Measurements from ENCODE around the gene SMAGP.
A peak's percentile ranks its signal among the peaks of the same experiment; 100 is the strongest.
"Not testable (repeated sequence)": the region's sequence is repeated elsewhere in the genome, so short reads cannot be mapped to it uniquely, and the experiment has no call there.

SMAGP gene

DNA sequence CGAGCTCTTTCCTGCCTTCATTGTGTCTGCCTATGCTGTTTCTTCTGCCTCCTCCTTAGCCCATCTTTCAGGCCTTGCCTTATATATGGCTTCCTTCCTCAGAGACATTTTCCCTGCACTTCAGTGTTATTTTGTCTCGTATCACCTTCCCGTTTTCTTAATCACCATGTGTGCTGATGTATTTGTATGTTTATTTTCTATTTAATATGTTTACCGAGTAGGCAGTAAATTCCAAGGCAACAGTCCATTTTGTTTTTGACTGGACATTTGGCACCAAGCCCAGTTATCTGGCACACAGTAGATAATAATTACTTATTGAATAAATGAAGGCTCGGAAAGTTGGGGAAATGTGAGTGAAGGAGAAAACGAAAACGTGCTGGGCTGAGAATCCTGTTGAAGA lies 47.8 kb downstream of the SMAGP start:
- DNase-seq = no peak

DNA sequence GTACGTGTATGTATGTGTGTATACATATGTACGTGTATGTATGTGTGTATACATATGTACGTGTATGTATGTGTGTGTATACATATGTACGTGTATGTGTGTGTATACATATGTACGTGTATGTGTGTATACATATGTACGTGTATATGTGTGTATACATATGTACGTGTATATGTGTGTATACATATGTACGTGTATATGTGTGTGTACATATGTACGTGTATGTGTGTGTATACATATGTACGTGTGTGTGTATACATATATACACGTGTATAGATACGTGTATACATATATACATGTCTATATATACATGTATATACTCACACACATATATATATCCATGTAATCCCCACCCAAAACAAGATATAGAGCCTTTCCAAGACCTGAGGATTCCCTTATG lies 50.4 kb downstream of the SMAGP start:
- DNase-seq = not testable (repeated sequence)

DNA sequence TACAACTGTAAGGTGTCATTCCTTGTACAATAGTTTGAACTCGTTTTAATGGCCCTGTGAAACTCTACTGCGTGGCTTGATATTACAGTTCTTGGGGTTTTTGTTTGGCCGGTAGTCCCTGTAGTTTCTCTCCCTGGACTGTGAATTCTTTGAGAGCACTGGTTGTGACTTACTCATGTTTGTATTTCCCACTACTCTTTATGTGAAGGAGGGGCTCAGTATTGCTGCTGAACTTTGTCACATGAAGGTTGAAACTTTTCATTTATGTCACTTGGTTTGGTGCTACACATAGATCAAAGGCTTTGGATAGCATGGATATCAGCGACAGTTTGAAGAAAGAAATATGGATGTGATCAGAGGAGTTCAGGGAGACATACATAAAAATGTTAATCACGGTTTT lies 50.9 kb downstream of the SMAGP start:
- DNase-seq = no peak

DNA sequence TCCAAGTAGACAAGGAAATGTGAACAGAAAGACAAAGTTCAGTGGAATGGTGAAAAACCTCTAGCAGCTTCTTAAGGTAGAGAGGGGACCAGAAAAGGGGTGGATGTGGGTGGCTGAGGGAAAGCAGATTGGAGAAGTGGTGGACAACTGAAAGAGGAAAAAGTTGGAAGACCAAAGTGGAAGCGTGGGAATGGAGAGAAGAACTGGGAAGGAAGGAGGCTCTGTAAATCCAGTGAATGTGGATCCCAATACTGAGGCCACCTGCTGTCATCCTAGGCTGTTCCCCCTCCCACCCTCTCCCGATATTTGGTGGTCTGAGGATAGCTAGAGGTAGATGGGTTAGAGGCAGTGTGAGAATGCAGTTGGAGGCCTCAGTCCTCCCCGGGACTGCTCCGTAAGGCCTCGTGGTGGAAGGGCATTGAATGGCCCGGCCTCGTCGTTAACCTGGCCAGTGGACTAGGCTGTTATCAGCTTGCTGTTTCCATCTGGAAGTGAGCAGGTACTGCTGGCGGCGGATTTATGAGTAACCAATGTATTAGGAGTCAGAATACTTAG lies 51.5 kb downstream of the SMAGP start:
- peak; percentile 21 for DNase-seq

DNA sequence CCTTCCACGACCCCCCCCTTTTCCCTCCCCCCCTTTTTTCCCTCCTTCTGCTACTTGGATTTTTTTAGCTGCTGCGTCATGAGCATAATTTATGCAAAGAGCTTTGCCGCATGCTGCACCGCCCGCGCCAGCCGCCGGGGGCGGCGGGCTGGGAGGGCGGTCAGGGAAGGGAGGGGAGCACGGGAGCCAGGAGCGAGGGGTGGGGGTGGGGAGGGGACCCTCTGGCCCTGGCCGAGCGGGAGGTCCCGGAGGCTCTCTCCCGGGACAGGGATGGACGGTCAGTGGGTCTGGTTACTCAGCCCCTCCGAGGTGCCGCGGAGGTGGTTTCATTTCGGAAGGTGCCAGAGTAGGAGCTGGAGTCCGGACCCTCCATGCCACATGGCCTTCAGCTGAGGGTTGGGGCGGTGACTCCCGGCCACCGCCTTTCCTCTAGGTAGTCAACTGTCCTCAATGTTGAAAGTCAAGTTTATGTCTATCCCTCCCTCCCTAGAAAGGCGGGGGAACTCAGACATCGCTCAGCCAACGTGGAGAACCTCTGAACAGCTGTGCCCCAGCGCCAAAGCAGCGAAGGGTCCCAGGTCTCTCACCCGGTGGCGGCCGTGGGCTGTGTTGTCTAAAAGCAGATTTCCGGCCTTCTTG lies 52.1 kb downstream of the SMAGP start, which contains the start of gene POU6F1:
Gene POU6F1, minus strand, starts transcription at position 95 of the 639 bp plus-strand sequence. CDS start 11,226 bp downstream, outside the sequence.
- DNase-seq = peak; percentile 72

DNA sequence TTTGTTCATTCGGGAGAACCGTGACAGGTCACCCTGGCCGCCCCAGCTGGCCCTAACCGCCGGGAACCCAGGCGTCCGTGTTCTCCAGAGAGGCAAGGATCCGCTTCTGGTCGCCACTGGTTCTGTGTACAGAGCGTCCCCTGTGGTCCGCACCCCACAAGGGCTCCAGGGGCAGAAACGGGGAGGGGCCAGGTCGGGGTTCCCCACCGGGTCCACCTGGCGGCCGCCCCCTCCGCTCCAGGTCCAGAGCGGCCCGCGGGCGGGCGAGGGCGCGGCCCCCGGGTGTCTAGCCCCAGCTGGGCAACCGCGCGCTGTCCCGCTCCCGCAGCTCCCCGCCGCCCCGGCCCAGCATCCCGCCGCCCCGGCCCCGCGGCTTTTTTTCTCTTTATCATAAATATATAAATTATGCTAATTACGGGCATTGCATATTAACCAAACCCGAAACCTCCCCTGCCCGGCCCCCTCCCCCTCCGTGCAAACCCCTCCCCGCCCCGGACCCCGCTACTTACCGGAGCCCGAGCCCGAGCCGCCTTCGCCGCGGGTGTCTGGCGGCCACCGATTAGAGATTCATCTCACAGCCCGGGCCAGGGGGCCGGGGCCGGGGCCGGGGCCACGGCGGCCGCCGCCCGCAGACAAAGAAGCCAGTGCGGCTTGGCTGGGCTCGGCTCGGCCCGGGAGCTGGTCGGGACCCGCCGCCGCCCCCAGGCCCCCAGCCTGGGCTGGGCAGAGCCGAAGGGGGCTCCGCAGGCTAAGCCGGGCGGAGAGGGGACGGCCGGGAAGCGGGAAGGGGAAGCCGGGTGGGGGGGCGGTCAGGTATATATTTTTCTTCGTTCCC lies 52.9 kb downstream of the SMAGP start:
- DNase-seq = no peak

DNA sequence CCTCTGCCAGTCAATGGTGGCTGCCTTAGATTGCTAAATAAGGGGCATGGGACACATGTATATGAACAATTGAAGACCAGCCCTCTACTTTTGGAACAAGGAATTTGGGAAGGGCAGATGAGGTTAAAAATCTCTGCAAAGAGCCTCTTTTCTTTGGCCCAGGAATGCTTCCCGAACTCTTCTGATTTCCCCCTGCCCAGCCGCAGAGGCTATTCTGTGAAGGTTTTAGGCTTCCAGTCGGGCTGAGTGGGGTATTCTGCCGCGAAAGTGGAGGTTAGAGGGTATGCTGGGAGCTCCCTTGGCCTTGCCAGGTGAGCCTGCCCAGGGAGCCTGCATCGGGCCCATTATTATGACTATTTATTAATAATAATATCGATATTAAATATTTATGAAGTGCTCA lies 53.6 kb downstream of the SMAGP start:
- DNase-seq = no peak

DNA sequence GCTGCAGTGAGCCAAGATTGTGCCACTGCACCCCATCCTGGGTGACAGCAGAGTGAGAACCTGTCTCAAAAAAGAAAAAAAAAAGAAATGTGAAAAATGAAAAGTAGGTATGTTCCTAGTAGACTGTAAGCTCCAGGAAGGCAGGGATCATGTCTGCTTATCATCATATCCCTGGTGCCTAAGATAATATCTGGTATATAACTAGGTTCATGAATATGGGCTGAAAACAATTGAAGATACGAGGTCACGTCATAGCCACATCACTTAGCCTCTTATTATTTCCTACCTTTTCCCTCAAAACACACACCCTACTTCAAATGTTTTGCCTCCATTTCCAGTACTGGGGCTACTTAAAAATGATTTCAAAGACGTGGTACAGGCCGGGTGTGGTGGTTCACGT lies 55.3 kb downstream of the SMAGP start:
- no peak for DNase-seq

DNA sequence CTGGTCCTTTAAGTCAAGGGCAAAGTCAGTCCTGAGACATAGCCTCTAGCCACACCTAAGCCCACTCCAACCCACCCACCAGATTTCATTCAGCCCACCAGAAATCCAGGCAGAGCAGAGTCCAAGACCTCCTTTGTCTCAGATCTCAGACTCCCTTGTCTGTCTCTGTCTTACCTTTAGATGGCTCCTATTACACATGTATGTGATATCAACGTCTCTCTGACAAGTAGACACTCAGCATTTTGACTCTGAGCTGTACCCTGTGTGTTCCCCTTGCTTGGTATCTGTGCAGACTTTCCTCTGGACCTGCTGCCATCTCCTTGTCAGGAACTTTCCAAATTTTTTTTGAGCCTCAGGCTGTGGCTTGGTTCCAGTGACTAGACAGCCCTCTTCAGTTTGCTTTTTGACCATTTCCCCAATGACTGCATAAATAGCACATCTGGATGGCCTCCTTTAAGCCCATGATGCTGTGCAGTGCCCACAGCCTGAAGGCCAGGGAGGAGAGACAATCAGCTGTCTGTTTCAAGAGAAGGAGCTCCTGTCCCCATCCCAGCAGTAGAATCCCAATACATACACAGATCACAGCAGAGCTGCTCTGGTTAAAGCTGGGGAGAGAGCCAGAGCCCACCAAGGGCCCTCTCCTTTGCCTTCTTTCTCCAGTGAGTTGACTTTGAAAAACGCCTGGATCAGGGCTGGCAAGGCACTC lies 59.4 kb downstream of the SMAGP start:
- no peak for DNase-seq

DNA sequence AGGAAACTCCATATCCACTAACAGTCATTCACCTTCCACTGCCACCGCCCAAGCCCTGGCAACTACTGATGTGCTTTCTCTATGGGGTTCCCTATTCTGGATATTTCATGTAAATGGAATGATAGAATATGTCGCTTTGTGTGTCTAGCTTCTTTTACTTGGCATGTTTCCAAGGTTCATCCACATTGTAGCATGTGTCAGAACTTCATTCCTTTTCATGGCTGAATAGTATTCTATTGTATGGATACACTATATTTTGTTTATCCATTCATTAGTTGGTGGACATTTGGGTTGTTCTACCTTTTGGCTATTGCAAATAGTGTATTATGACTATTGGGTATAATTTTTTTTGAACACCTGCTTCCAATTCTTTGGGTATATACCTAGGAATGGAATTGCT lies 61.0 kb downstream of the SMAGP start:
- DNase-seq = no peak

DNA sequence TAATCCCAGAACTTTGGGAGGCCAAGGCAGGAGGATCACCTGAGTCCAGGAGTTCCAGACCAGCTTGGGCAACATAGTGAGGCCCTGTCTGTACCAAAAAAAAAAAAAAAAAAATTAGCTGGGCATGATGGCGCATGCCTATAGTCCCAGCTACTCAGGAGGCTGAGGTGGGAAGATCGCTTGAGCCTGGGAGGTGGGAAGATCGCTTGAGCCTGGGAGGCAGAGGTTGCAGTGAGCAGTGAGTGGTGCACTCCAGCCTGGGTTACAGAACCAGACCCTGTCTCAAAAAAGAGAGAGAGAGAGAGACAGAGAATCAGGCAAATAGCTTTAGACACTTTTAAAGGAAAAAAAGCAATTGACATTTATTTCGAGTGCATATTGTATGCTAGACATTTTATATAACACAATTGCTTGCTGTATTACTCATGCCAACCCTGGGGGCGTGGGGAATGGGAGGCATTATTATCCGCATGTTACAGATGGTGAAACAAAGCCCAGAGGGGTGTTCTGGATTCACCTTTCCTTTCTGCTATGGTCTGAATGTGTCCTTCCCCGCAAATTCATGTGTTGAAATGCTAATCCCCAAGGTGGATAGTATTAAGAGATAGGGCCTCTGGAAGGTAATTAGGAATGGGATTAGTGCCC lies 62.1 kb downstream of the SMAGP start:
- DNase-seq = no peak

DNA sequence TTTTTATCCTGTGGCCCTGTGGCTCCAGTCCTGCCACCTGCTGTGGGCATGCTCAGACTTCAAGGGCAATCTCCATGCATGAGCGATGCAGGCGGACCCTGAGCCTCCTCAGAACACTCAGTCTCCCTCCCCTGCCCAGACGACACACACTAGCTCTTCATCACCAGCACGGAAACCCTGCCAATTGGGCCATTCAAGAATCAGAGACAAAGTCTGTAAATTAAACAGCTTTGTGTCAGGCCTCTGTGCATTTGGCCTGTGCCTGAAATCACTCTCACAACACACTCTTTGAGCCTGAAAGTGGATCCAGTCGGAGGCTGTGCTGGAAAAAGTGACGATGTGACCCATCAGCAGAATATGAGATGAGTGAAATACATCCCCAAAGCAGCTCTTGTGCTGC lies 64.9 kb downstream of the SMAGP start:
- DNase-seq = no peak

DNA sequence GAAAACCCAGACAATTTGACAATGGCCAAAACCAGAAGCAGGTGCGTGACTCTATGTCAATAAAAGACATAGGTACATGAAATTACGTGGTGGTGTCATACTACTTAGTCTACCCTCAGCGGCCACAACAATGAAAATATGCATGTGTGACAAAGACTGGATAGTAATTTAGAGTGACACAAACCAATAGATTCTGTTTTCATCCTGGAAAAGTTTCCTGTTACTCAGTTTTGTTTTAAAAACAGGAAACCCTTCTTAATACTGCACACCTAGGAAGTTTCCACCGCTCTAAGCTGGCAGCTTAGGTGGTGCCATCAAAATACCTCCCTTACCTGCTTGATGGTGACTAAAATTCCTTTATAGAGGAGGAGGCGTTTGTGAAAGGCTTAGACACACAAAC lies 67.5 kb downstream of the SMAGP start:
- no peak for DNase-seq

DNA sequence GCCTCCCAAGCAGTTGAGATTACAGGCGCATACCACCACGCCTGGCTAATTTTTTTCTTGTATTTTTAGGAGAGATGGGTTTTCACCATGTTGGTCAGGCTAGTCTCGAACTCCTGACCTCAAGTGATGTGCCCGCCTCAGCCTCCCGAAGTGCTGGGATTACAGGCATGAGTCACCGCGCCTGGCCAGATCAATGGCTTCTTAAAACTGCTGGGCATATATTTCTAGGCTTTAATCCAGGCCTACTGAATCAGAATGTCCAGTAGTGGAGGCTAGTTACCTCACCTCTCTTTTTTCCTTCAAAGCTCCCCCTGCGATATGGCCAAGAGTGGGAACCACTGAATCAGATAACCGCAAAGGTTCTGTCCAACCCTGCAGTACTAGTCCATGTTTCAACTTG lies 69.4 kb downstream of the SMAGP start:
- no peak for DNase-seq

DNA sequence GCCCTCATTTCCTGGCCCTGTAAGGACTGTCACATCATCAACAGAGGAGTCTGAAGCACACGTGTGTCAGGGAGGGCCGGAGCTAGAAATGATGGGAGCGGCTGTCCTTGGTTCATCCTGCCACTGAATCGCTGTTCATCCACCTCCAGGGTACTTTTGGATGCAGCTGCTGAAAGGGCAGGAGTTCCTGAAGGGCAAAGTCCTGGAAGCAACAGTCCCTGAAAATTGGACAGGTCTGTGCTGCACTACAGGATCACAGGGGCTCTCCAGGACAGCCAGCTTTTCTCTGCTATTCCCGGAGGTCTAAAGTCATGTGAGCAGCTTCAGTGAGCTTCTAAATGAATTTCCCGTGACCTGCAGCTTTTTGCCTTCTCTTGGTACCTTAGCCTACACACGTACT lies 70.1 kb downstream of the SMAGP start:
- DNase-seq = no peak

DNA sequence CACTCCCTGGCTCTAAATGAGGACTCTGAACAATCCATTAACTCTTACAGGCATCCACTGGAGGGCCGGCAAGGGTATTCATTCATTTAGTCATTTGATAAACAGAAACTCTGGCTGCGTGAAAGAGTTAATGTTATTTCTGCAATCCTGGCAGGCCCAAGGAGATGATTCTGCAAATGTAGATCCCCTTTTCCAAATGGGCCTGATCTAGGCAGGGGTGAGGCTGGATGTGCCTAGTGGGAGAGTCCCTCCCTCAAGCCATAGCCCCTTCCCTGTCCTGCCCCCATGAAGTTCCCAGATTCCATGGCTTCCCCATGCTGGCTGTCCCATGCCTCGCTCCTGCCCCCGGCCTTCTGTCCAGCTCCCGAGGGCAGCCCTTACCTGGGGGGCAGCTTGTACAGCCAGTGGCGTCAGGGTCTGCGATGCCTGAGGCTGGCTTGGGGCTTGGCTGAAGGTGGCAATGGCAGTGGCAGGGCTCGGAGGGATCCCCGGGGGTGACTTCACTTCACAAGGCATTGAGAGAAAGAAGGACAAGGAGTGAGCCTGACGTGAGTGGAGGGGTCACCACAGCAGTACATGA lies 70.8 kb downstream of the SMAGP start:
- DNase-seq = peak; percentile 30

DNA sequence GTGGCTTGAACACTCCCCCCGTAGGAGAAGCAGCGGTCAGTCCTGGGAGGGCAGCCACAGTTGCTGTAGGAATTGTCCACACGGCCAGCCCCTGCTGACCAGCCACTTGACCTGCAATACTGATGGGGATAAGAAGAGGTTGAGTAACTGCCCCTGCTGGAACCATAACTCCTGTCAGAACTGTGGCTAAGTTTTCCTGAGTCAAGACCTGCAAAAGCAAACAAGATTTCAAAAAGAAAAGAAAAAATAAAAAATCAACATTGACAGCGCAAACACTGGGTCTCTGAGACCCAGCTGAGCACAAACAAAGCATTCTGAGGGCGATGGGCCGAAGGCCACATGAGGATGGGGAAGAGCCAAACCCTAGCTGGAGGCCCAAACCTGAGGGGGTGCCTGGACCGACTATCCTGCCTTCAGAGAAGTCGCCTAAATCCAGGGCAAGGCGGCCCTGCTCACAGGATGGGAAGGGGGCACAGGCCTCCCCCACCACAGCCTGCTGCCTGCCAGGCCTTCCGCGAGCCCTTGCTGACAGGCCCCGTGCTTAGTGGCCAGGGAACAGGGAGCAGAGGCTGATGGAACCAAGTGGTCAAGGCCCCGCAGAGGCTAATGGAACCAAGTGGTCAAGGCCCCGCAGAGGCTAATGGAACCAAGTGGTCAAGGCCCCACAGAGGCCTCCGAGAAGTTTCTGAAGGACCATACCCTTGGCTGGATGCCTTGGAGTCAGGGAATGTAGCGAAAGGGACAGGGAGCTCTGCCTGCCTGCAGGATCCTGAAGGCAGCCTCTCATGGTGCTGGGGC lies 71.4 kb downstream of the SMAGP start:
- DNase-seq = no peak

DNA sequence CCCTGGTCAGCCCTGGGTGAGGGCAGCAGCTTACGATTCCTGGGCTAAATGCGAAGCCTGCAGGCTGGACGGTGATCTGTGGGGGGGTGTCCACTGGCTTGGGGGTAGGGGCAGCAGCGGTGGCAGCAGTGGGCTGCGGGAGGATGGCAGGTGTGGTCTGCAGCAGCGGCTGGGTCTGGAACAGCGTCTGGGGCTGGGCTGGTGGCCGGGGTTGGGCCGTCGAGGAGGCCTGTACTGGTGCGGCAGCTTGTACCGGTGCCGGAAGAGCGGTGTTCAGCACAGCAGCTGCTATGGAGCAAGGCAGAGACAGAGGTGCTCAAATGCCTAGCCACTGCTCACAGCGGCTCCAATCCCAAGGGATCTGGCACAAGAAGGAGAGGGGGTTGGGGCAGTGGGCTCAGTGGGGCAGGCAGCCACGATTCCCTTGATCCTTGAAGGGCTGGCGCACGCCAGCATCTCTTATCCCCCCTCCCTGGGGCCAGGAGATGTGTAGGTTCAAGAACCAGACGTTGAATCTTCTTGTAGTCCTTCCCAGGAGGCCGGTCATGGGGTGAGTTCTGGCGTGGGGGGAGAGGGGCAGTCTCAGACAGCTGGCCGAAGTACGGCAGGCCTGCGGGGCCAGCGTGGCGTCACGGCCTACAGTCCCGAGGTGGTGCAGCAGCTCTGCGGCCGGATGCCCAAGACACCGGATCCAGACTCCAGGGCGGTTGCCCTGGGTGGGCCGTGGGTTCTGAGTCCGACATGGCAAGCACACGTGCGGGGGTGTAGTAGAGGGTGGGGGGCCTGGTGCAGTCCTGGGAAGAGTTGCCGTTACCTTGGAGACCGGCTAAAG lies 72.3 kb downstream of the SMAGP start:
- DNase-seq = no peak

DNA sequence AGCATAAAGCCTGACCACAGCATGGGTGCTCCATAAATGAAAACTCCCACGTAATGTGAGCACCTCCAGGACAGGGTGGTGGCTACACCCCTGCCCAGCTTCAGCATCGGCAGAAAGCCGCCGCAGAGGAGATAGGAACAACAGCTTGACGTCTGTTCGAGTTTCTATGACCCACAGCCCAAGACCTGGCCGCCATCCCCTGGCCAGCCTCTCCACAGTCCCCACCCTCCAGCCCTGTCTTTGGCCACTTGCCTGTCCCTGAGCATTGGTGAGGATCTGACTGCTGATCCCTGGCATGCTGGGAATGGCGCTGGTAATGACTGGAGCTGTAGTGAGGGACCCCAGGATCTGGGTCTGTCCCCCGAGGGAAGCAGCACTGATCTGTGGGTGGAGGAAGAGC lies 73.7 kb downstream of the SMAGP start:
- DNase-seq = no peak

DNA sequence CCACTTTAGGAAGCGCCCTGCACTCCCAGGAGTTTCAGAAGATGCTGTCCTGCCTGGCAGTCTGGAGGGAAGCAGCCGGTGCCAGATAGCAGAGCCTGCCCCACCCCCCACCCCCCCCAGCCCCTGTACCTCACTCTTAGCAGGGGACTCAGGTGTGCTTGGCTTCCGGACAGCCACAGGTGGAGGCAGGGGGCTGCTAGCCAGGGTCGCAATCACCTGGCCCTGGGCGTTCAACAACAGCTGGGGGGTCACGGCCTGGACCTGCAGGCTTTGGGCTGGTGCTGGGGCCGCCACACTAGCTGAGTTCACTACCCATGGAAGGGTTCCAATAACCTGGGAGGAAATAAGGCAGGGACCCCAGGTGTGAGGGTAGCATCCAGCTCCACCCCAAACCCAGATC lies 74.4 kb downstream of the SMAGP start:
- DNase-seq = no peak

All from suppressor macrophage treated with lipopolysaccharide for 4 hours (primary cell).